ENCODE data around the gene FAM114A2. TPM values are rescaled to one million over a fixed set of nuclear protein-coding genes. Genes with fewer than 3 reads are reported as not detected.

The FAM114A2 gene
- total RNA-seq, 1 experiment from 2014 or later: 19.8 TPM

DNA sequence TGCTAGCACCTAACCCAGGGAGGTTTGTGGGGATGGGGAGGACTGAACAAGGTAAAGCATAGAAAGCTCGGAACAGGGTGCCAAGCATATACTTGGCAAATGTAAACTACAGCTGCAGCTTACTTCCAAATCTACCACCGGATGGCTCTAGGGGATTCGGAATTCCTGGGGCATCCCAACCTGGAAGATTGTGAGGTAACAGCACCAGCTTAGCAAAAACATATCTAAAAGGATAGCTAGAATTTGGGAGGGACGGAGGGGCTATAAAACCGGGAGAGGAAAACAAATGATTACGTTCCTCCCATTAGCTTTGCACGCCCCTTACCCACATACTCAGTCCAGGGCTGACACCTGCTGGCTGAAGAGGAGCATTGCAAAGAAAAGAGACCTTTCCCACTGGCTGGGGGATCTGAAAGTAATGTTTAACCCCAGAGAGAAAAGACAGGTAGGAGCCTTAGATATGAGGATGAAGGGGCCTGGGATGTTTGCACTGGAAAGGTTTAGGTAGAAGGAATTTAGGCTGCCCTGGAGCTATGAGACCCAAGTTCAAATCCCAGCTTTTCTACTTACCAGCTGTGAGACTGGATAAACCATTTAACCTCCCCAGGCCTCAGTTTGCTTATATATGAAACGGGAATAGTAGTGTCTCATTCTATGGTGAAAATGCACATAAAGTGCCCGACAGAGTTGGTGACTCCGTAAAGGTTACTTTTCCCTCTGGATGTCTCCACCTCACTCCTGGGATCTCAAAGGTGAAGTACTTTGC lies 73.6 kb downstream of the FAM114A2 start:
- intact Hi-C loops (cut with micrococcal nuclease): loop anchor here (1.0 to 5.0 kb wide), 4 partner anchors 138 to 1433 kb away; no protein-coding TSS in a partner anchor
- H3K27ac ChIP-seq (ENCODE audit: low read depth, low read length): no peak overlapping the region
- no peaks in the 10 kb centered on the region for H3K9me3 ChIP-seq (ENCODE audit: control insufficient read depth in 1 of 2, insufficient read depth in 1 of 2, low read depth in 1 of 2, low read length in 2 of 2)
- TF ChIP-seq, protein P1, sequence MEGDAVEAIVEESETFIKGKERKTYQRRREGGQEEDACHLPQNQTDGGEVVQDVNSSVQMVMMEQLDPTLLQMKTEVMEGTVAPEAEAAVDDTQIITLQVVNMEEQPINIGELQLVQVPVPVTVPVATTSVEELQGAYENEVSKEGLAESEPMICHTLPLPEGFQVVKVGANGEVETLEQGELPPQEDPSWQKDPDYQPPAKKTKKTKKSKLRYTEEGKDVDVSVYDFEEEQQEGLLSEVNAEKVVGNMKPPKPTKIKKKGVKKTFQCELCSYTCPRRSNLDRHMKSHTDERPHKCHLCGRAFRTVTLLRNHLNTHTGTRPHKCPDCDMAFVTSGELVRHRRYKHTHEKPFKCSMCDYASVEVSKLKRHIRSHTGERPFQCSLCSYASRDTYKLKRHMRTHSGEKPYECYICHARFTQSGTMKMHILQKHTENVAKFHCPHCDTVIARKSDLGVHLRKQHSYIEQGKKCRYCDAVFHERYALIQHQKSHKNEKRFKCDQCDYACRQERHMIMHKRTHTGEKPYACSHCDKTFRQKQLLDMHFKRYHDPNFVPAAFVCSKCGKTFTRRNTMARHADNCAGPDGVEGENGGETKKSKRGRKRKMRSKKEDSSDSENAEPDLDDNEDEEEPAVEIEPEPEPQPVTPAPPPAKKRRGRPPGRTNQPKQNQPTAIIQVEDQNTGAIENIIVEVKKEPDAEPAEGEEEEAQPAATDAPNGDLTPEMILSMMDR (IDR thresholded peaks at IDR 0.05 in 2 of 3, conservative IDR thresholded peaks at IDR 0.05 in 1 of 3; ENCODE audit: borderline replicate concordance in 1 of 3, insufficient read depth in 1 of 3, low read depth in 2 of 3, low read length in 2 of 3): peak; percentile 84 to 93 (median 91)
- TF ChIP-seq EGR1 (IDR thresholded peaks at IDR 0.05; ENCODE audit: low read depth) (no peak), FOSL1 (IDR thresholded peaks at IDR 0.05; ENCODE audit: low read depth) (no peak), SRF (IDR thresholded peaks at IDR 0.05; ENCODE audit: low read depth) (no peak), RAD21 (IDR thresholded peaks at IDR 0.05; ENCODE audit: low read depth) (peak; percentile 95)
- BruUV-seq (replicated peaks): no TSS peak
- peak overlapping the region; percentile 12; the same call in 1 of the 2 replicates for H3K4me2 ChIP-seq (ENCODE audit: low read length)
- H3K79me2 ChIP-seq (ENCODE audit: insufficient read depth, low read length): no peaks in the 10 kb centered on the region
- H2AFZ ChIP-seq (ENCODE audit: low read depth, low read length, poor library complexity, severe bottlenecking): peak overlapping the region; percentile 88
- H3K9ac ChIP-seq (ENCODE audit: low read length): no peak overlapping the region
- H4K20me1 ChIP-seq (ENCODE audit: insufficient read depth): no peaks in the 10 kb centered on the region
- POLR2A ChIA-PET: no interaction called here
- CTCF ChIA-PET: interaction anchor here (0.8 to 2.4 kb wide), 15 partner anchors 9 to 1434 kb away, joined by 3 to 22 read pairs (median 4); no protein-coding TSS in a partner anchor
- ATAC-seq: peak; percentile 93
- peaks cover 18% of the 10 kb centered on the region; the same call in 1 of the 2 replicates for H3K27me3 ChIP-seq (ENCODE audit: insufficient read depth, low read length)
- RAD21 ChIA-PET (ENCODE audit: low non-redundant PET in 1 of 2, low total read pairs in 2 of 2, uncharacterized antibody in 2 of 2, unreplicated experiment in 2 of 2): interaction anchor here (0.8 to 1.1 kb wide), 5 partner anchors 138 to 1433 kb away, joined by 3 to 4 read pairs (median 3); no protein-coding TSS in a partner anchor
- H3K4me3 ChIP-seq (replicated peaks in 1 of 2; ENCODE audit: low read depth in 1 of 2, low read length in 2 of 2): no peak overlapping the region
- H3K36me3 ChIP-seq (ENCODE audit: control insufficient read depth in 1 of 2, insufficient read depth in 2 of 2, low read length in 2 of 2): no peaks in the 10 kb centered on the region
- peak; percentile 32 for DNase-seq (ENCODE audit: low read depth, low spot score)
- H3K4me1 ChIP-seq (ENCODE audit: control insufficient read depth in 1 of 2, insufficient read depth in 2 of 2, low read length in 2 of 2): no peaks in the 10 kb centered on the region
- H3K9me2 ChIP-seq (ENCODE audit: insufficient read depth): no peaks in the 10 kb centered on the region
